ENCODE results near the gene ATP11B.

Gene ATP11B

DNA sequence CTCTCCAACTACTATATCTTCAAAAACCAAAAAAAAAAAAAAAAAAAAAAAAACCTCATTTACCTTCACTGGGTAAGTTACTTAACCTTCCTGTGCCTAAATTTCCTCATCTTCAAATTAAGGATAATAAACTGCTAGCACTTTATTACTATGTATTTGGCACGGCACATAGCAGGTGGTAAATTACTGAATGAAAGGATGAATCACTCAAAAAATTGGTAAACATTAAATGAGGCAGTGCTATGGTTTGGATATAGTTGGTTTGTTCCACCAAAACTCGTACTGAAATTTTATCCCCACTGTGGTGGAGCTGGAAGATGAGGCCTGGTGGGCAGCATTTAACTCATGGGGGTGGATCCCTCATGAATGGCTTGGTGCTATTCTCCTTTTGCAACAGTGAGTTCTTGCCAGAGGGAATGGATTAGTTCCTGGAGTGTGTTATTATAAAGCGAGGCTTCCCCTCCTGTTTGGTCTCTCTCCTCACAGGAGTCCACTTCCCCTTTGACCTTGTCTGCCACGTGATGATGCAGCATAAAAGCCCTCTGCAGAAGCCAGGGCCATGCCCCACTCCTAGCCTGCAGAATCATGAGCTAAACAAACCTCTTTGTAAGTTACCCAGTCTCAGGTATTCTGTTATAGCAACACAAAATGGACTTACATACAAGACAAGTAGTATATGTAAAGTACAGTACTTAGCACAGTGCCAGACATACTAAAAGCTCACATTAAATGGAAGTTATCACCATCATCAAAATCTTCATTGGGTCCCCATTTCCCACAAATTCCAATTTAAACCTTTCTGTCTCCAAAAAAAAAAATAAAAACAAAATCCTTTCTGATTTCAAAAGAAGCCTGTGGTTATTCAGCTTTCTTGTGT is 166.4 kb downstream of the ATP11B start:
- Mint-ChIP-seq H3K27ac (peak overlapping the region in 2 of 3 experiments; percentile 35 to 60), H3K36me3 (ENCODE audit: low read depth) (peaks cover 43% of the 10 kb centered on the region), H3K4me1 (peaks cover 9% of the 10 kb centered on the region), H3K4me3 (no peak overlapping the region), H3K9me3 (no peaks in the 10 kb centered on the region), H3K27me3 (ENCODE audit: low read depth) (no peaks in the 10 kb centered on the region)
- TF ChIP-seq, protein P1, sequence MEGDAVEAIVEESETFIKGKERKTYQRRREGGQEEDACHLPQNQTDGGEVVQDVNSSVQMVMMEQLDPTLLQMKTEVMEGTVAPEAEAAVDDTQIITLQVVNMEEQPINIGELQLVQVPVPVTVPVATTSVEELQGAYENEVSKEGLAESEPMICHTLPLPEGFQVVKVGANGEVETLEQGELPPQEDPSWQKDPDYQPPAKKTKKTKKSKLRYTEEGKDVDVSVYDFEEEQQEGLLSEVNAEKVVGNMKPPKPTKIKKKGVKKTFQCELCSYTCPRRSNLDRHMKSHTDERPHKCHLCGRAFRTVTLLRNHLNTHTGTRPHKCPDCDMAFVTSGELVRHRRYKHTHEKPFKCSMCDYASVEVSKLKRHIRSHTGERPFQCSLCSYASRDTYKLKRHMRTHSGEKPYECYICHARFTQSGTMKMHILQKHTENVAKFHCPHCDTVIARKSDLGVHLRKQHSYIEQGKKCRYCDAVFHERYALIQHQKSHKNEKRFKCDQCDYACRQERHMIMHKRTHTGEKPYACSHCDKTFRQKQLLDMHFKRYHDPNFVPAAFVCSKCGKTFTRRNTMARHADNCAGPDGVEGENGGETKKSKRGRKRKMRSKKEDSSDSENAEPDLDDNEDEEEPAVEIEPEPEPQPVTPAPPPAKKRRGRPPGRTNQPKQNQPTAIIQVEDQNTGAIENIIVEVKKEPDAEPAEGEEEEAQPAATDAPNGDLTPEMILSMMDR (IDR thresholded peaks at IDR 0.05; ENCODE audit: unreplicated experiment in 3 of 3) = no peak

DNA sequence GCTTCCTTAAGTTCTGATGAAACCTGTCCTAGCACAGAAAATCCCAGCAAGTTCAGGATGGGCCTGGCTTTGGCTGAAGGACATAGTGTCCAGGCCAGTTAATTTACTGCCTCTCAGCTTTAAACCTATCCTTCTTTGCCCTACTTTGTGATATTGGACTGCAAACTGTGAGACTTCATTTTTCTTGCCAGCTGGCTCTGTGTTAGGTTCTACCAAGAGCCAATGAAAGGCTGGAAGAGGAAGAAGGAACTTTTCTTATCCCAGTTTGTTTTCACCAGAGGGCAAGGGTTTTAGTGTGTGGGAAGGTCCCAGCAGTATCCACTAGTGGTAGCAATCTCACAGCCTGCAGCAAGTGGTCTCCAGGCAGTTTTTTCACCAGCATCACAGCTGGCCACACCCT is 168.9 kb downstream of the ATP11B start:
- H3K36me3 Mint-ChIP-seq (ENCODE audit: low read depth) = peaks cover 31% of the 10 kb centered on the region
- no peaks in the 10 kb centered on the region for H3K27me3 Mint-ChIP-seq (ENCODE audit: low read depth)
- TF ChIP-seq, protein P1 (IDR thresholded peaks at IDR 0.05; ENCODE audit: unreplicated experiment in 3 of 3) = no peak
- no peak overlapping the region for H3K4me3 Mint-ChIP-seq
- H3K4me1 Mint-ChIP-seq = peaks cover 14% of the 10 kb centered on the region
- no peaks in the 10 kb centered on the region for H3K9me3 Mint-ChIP-seq
- peak overlapping the region in 2 of 3 experiments; percentile 10 to 31 for H3K27ac Mint-ChIP-seq

DNA sequence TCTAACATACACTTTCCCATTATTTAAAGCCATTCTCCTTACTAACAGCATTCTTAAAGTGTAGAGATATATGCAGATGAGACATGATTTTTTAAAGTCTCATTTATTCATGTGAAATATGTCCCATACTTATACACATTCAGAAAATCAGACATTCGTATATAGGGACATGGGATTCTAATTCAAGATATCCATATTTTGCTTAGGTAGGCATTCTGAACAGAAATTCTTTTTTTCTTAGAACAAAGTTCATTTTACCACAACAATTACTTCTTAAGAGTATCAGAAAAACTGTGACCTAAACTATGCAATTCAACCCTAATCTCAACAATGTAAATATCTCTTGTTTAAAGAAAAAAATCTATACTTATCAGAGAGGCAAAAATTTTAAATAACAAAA is 170.9 kb downstream of the ATP11B start:
- Mint-ChIP-seq H3K27me3 (ENCODE audit: low read depth) (no peaks in the 10 kb centered on the region), H3K4me3 (no peak overlapping the region), H3K4me1 (peaks cover 23% of the 10 kb centered on the region), H3K27ac (no peak overlapping the region), H3K36me3 (ENCODE audit: low read depth) (peaks cover 21% of the 10 kb centered on the region), H3K9me3 (no peaks in the 10 kb centered on the region)
- TF ChIP-seq, protein P1 (IDR thresholded peaks at IDR 0.05; ENCODE audit: unreplicated experiment in 3 of 3) = no peak

DNA sequence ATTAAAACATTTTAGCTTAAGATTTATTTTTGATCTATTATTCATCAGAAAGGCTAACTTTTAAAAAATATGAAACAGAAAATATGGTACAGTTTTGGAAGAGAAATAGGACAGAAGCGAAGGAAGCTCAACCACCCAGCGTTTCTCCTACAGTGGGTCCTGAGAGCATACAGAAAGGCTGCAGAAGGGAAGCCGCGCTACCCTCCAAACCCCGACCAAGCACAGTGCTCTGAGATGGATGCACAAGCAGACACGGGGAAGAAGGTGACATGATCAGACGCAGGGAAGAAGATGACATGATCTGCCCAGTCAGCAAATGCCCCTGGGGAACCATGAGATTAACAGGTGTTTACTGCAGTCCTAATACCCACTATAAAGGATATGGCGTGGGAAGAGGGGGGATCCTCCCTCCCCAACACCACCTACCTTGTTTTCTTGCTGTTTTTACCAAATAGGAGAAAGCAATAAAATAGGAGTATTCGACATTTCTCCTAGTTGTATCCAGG is 172.6 kb downstream of the ATP11B start:
- H3K4me1 Mint-ChIP-seq = peaks cover 26% of the 10 kb centered on the region
- TF ChIP-seq, protein P1 (IDR thresholded peaks at IDR 0.05; ENCODE audit: unreplicated experiment in 3 of 3) = no peak
- peaks cover 16% of the 10 kb centered on the region for H3K36me3 Mint-ChIP-seq (ENCODE audit: low read depth)
- no peaks in the 10 kb centered on the region for H3K27me3 Mint-ChIP-seq (ENCODE audit: low read depth)
- H3K4me3 Mint-ChIP-seq = no peak overlapping the region
- H3K27ac Mint-ChIP-seq = no peak overlapping the region
- no peaks in the 10 kb centered on the region for H3K9me3 Mint-ChIP-seq

DNA sequence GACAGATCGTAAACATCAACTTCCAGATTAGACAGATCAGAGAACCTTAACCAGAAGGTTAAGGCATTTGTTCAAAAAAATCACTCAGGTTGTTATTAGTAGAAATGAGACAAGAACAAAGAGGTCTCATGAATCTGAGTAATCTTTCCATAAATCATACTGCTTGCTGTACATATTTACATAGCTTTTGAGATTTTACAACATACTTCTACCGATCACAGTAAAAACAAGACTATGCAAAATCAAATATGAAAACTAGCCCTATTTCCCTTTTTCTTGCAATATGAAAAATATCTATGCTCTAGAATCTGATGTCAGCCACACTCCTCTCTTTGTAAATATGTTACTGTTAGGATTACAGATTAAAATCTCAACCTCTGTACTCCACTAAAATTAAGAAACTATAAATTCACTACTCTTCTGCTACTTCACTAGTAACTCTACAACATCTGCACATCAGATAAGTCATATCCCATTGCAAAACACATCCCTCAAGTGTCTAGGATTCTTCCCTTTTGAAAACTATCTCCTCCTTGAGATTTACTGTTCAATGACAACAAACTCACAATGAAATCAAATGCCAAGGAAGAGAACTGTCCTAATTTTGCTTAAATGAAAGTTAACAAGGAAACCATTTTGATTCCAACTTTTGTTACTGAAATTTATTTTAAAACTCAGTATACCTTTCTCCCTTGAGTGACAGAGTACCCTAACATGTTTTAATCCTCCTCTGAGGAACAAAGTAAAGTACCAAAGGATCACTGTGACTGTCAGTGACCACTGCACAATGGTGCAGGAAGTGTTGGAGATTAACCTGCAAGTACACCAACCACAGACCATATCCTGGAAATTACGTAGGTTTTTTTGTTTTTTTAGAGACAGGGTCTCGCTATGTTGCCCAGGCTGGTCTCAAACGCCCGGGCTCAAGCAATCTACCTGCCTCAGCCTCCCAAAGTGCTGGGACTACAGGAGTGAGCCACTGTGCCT is 174.2 kb downstream of the ATP11B start:
- H3K4me3 Mint-ChIP-seq = no peak overlapping the region
- H3K36me3 Mint-ChIP-seq (ENCODE audit: low read depth) = peaks cover 9% of the 10 kb centered on the region
- peaks cover 35% of the 10 kb centered on the region for H3K4me1 Mint-ChIP-seq
- TF ChIP-seq, protein P1 (IDR thresholded peaks at IDR 0.05; ENCODE audit: unreplicated experiment in 3 of 3) = no peak
- H3K27ac Mint-ChIP-seq = peak overlapping the region in 2 of 3 experiments; percentile 5 to 52
- no peaks in the 10 kb centered on the region for H3K27me3 Mint-ChIP-seq (ENCODE audit: low read depth)
- no peaks in the 10 kb centered on the region for H3K9me3 Mint-ChIP-seq

All from nephron (organoid).